PC-9 (cell line): ENCODE data around the gene PBX1. TPM values are rescaled to one million over a fixed set of nuclear protein-coding genes. Genes with fewer than 3 reads are reported as not detected.

Experiments
- BruUV-seq: library from RNA; stranded (reverse); fragments of 400-500 nt; replicated peaks from 2 replicates; lab custom pipeline; 2021; lab: Mats Ljungman, UMichigan
- CTCF ChIA-PET: fragments of 300-600 bp; sonication (Branson Sonifier 250); formaldehyde crosslinking; loops from one replicate; lab custom pipeline; 2022; ENCODE audit warnings: antibody characterized with exemption; lab: Charles Lee
- POLR2A ChIA-PET: fragments of 300-600 bp; sonication (Branson Sonifier 250); formaldehyde crosslinking; loops from one replicate; lab custom pipeline; 2022; ENCODE audit warnings: antibody characterized with exemption; ENCODE audit not compliant: unreplicated experiment; lab: Charles Lee
- DNase-seq, 2 experiments: peaks; one replicate each; pipeline versions ENCODE4 v3.0.0 to v3.0.0-alpha.2; 2015 to 2022; ENCODE audit warnings: mixed read lengths in 1 of 2
- H2AFZ ChIP-seq: fragments of 200-600 bp; sonication (generic); 2 replicates; pipeline ENCODE4 v1.8.1; 2017; ENCODE audit warnings: antibody characterized with exemption
- H3F3A ChIP-seq: fragments of 200-600 bp; sonication (generic); 2 replicates; pipeline ENCODE4 v1.8.1; 2017; ENCODE audit warnings: antibody characterized with exemption, mild to moderate bottlenecking, low read depth; ENCODE audit not compliant: insufficient read depth
- H3K27ac ChIP-seq: fragments of 200-600 bp; sonication (generic); 2 replicates; pipeline ENCODE4 v1.6.1; 2016; ENCODE audit warnings: mixed run types
- H3K27me3 ChIP-seq: fragments of 200-600 bp; sonication (generic); 2 replicates; pipeline ENCODE4 v1.6.1; 2016; ENCODE audit warnings: low read depth, mixed run types; ENCODE audit not compliant: insufficient read depth
- H3K36me3 ChIP-seq: fragments of 200-600 bp; sonication (generic); 2 replicates; pipeline ENCODE4 v1.6.1; 2016; ENCODE audit warnings: low read depth, mixed run types
- H3K4me1 ChIP-seq: fragments of 200-600 bp; sonication (generic); replicated peaks from 2 replicates; pipeline ENCODE4 v1.6.1; 2016; ENCODE audit warnings: mixed run types; ENCODE audit not compliant: insufficient read depth
- H3K4me2 ChIP-seq: fragments of 200-600 bp; sonication (generic); 2 replicates; pipeline ENCODE4 v1.6.1; 2017; ENCODE audit warnings: mixed run types
- H3K4me3 ChIP-seq: fragments of 200-600 bp; sonication (generic); 2 replicates; pipeline ENCODE4 v1.6.1; 2016; ENCODE audit warnings: mixed run types
- H3K79me2 ChIP-seq: fragments of 200-600 bp; sonication (generic); 2 replicates; pipeline ENCODE4 v1.6.1; 2017; ENCODE audit warnings: low read depth, mixed run types
- H3K9me2 ChIP-seq: fragments of 200-600 bp; sonication (generic); 2 replicates; pipeline ENCODE4 v1.8.1; 2017; ENCODE audit warnings: mild to moderate bottlenecking; ENCODE audit not compliant: insufficient read depth
- H3K9me3 ChIP-seq: fragments of 200-600 bp; sonication (generic); 2 replicates; pipeline ENCODE4 v1.8.1; 2016; ENCODE audit warnings: low read depth; ENCODE audit not compliant: insufficient read depth
- H4K20me1 ChIP-seq: fragments of 200-600 bp; sonication (generic); 2 replicates; pipeline ENCODE4 v1.8.1; 2017; ENCODE audit not compliant: insufficient read depth
- CTCF ChIP-seq: fragments of 200-600 bp; sonication (generic); conservative IDR thresholded peaks from 2 replicates; pipeline ENCODE4 v1.6.1; 2017; ENCODE audit warnings: mixed run types, antibody characterized with exemption, mild to moderate bottlenecking, moderate library complexity
- EZH2 ChIP-seq: fragments of 200-600 bp; sonication (generic); IDR thresholded peaks from 2 replicates; pipeline ENCODE4 v1.8.0; 2017; ENCODE audit warnings: antibody characterized with exemption, low read depth
- intact Hi-C: fragments of 100-400 bp; cut with micrococcal nuclease; formaldehyde crosslinking; loops from one replicate; pipeline ENCODE4 v1.10.0; 2022; ENCODE audit not compliant: unreplicated experiment
- total RNA-seq: library from RNA; stranded (reverse); gene quantifications from 2 replicates; pipeline ENCODE4 v1.2.3, GENCODE V29; 2021

PBX1 gene
- total RNA-seq, 1 experiment from 2014 or later = 57.7 TPM

- Histone ChIP-seq H3K36me3 (0 out of 2 replicates have a peak, but pooled peaks cover 4% of the 10 kb centered on the region), H3K4me2 (no peak overlapping the region), H3K4me3 (no peak overlapping the region), H3K27ac (no peak overlapping the region), H3K9me2 (no peaks in the 10 kb centered on the region), H3K4me1 (peaks cover 21% of the 10 kb centered on the region), H3K9me3 (no peaks in the 10 kb centered on the region), H3F3A (peaks cover 7% of the 10 kb centered on the region), H2AFZ (no peak overlapping the region), H3K27me3 (no peaks in the 10 kb centered on the region), H3K79me2 (no peaks in the 10 kb centered on the region; the same call in 1 of the 2 replicates), H4K20me1 (no peaks in the 10 kb centered on the region)
- ChIA-PET POLR2A (no interaction called here), CTCF (interaction anchor here (0.5 kb wide), 1 partner anchor 19 kb away, joined by 3 read pairs; no protein-coding TSS in a partner anchor)
- DNase-seq = no peak
- no peak for TF ChIP-seq EZH2
- no peak for TF ChIP-seq CTCF
- no TSS peak for BruUV-seq
- intact Hi-C loops = no loop called here
Observed at GRCh38 chr1:164688791-164689190, 129.8 kb downstream of the PBX1 start.

GRCh38 chr1:164689672-164690511 lies 130.9 kb downstream of the PBX1 start:
- Histone ChIP-seq H4K20me1 (no peaks in the 10 kb centered on the region), H3K4me2 (no peak overlapping the region), H3K79me2 (no peaks in the 10 kb centered on the region; the same call in 1 of the 2 replicates), H3K27ac (no peak overlapping the region), H3K4me1 (peaks cover 10% of the 10 kb centered on the region), H3K27me3 (no peaks in the 10 kb centered on the region), H3K9me3 (no peaks in the 10 kb centered on the region), H3K4me3 (no peak overlapping the region), H3K9me2 (no peaks in the 10 kb centered on the region), H3F3A (no peaks in the 10 kb centered on the region), H3K36me3 (peaks cover 2% of the 10 kb centered on the region; the same call in 1 of the 2 replicates), H2AFZ (no peak overlapping the region)
- no peak for TF ChIP-seq EZH2
- no peak for TF ChIP-seq CTCF
- no peak for DNase-seq
- no TSS peak for BruUV-seq
- ChIA-PET CTCF (no interaction called here), POLR2A (no interaction called here)
- intact Hi-C loops = no loop called here

DNA sequence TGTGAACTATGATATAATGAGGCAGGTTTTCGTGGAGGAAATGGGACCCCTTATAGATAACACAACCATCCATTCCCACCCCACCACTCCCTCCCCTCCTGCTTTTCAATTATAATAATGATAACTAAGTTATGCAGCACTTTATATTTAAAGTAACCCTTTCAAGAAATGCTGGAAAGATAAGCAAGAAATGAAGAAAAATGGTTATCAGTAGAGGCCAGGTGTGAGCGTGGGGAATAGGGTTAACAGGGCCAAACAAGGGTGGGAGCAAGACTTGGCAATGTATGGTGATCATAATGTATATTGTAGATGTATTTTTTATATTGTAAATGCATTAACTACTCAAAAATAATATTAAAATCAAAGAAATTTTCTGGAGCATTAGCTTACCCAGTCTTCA lies 133.4 kb downstream of the PBX1 start:
- intact Hi-C loops = no loop called here
- no peaks in the 10 kb centered on the region for H3F3A ChIP-seq
- no peaks in the 10 kb centered on the region for H3K4me1 ChIP-seq
- no peak for DNase-seq
- POLR2A ChIA-PET = no interaction called here
- TF ChIP-seq CTCF (no peak), EZH2 (no peak)
- H3K79me2 ChIP-seq = no peaks in the 10 kb centered on the region; the same call in 1 of the 2 replicates
- H2AFZ ChIP-seq = no peak overlapping the region
- no peaks in the 10 kb centered on the region for H3K9me2 ChIP-seq
- H3K27me3 ChIP-seq = no peaks in the 10 kb centered on the region
- CTCF ChIA-PET = no interaction called here
- no peaks in the 10 kb centered on the region for H3K9me3 ChIP-seq
- no peak overlapping the region for H3K4me2 ChIP-seq
- no TSS peak for BruUV-seq
- H4K20me1 ChIP-seq = no peaks in the 10 kb centered on the region
- no peak overlapping the region for H3K27ac ChIP-seq
- H3K4me3 ChIP-seq = no peak overlapping the region
- no peaks in the 10 kb centered on the region; the same call in 1 of the 2 replicates for H3K36me3 ChIP-seq
